GM19455 (cell line): ENCODE data around the gene FAM13C.
"Not testable (repeated sequence)": the region's sequence is repeated elsewhere in the genome, so short reads cannot be mapped to it uniquely, and the experiment has no call there.

Source experiments
- ATAC-seq: cut with Tn5 transposase; IDR thresholded peaks from one replicate; pipeline ENCODE4 v1.9.1; 2021; ENCODE audit not compliant: unreplicated experiment

FAM13C gene

GRCh38 chr10:59362144-59362958 lies at the start of gene FAM13C:
Gene FAM13C, minus strand, starts transcription at chr10:59362549. Its CDS starts 89 bp downstream, at chr10:59362460.
- peak; percentile 46 for ATAC-seq

- no peak for ATAC-seq
Measured at GRCh38 chr10:59405235-59405634, 42.9 kb upstream of the FAM13C start.

GRCh38 chr10:59400214-59400613 lies 37.9 kb upstream of the FAM13C start:
- no peak for ATAC-seq

- not testable (repeated sequence) for ATAC-seq
Measured at GRCh38 chr10:59399329-59399728, 37.0 kb upstream of the FAM13C start.

GRCh38 chr10:59397961-59398360 lies 35.6 kb upstream of the FAM13C start:
- ATAC-seq: no peak

GRCh38 chr10:59395984-59396383 lies 33.6 kb upstream of the FAM13C start:
- ATAC-seq: no peak

GRCh38 chr10:59393349-59393748 lies 31.0 kb upstream of the FAM13C start:
- no peak for ATAC-seq

- ATAC-seq: no peak
Measured at GRCh38 chr10:59391060-59391459, 28.7 kb upstream of the FAM13C start.

- no peak for ATAC-seq
Measured at GRCh38 chr10:59388671-59388976, 26.3 kb upstream of the FAM13C start.

GRCh38 chr10:59387951-59388670 lies 25.8 kb upstream of the FAM13C start:
- ATAC-seq: no peak

GRCh38 chr10:59384761-59385160 lies 22.4 kb upstream of the FAM13C start:
- no peak for ATAC-seq

GRCh38 chr10:59383908-59384307 lies 21.6 kb upstream of the FAM13C start:
- no peak for ATAC-seq

- ATAC-seq: no peak
Measured at GRCh38 chr10:59383436-59383835, 21.1 kb upstream of the FAM13C start.

GRCh38 chr10:59382831-59383295 lies 20.5 kb upstream of the FAM13C start:
- no peak for ATAC-seq

- ATAC-seq: no peak
Measured at GRCh38 chr10:59381687-59382086, 19.3 kb upstream of the FAM13C start.

- no peak for ATAC-seq
Measured at GRCh38 chr10:59376846-59377245, 14.5 kb upstream of the FAM13C start.

GRCh38 chr10:59375990-59376389 lies 13.6 kb upstream of the FAM13C start:
- no peak for ATAC-seq

GRCh38 chr10:59374916-59375315 lies 12.6 kb upstream of the FAM13C start:
- ATAC-seq: no peak

- no peak for ATAC-seq
Measured at GRCh38 chr10:59373071-59373470, 10.7 kb upstream of the FAM13C start.

- ATAC-seq: no peak
Measured at GRCh38 chr10:59372543-59372942, 10.2 kb upstream of the FAM13C start.

- ATAC-seq: no peak
Measured at GRCh38 chr10:59366290-59366689, 3.9 kb upstream of the FAM13C start.

- ATAC-seq: no peak
Measured at GRCh38 chr10:59363446-59363958, 1.2 kb upstream of the FAM13C start.
